HuH-7 (cell line): Measurements from ENCODE around the gene SDF2L1.
"Not testable (repeated sequence)": the region's sequence is repeated elsewhere in the genome, so short reads cannot be mapped to it uniquely, and the experiment has no call there.

Experiments
- DNase-seq: peaks from one replicate; pipeline ENCODE4 v3.0.0; 2011; ENCODE audit warnings: low spot score

SDF2L1 gene

GRCh38 chr22:21661991-21662390 lies 19.9 kb downstream of the SDF2L1 start:
- DNase-seq, result no peak

GRCh38 chr22:21663738-21664137 lies 21.6 kb downstream of the SDF2L1 start:
- DNase-seq, result no peak

- DNase-seq, result no peak
Observed at GRCh38 chr22:21665047-21665851, 23.1 kb downstream of the SDF2L1 start.

- no peak for DNase-seq
Observed at GRCh38 chr22:21666786-21667185, 24.7 kb downstream of the SDF2L1 start.

- no peak for DNase-seq
Observed at GRCh38 chr22:21669026-21669425, 26.9 kb downstream of the SDF2L1 start.

- DNase-seq, result no peak
Observed at GRCh38 chr22:21672107-21672629, 30.1 kb downstream of the SDF2L1 start.

GRCh38 chr22:21673534-21674321 lies 31.6 kb downstream of the SDF2L1 start:
- no peak for DNase-seq

- DNase-seq, result no peak
Observed at GRCh38 chr22:21674638-21675245, 32.6 kb downstream of the SDF2L1 start.

- no peak for DNase-seq
Observed at GRCh38 chr22:21677606-21678443, 35.7 kb downstream of the SDF2L1 start.

- not testable (repeated sequence) for DNase-seq
Observed at GRCh38 chr22:21678842-21679241, 36.7 kb downstream of the SDF2L1 start.

- DNase-seq, result no peak
Observed at GRCh38 chr22:21679383-21679782, 37.3 kb downstream of the SDF2L1 start.

GRCh38 chr22:21680830-21681565 lies 38.9 kb downstream of the SDF2L1 start:
- DNase-seq, result no peak

GRCh38 chr22:21681566-21682370 lies 39.7 kb downstream of the SDF2L1 start:
- no peak for DNase-seq

- DNase-seq, result no peak
Observed at GRCh38 chr22:21682385-21683175, 40.5 kb downstream of the SDF2L1 start.

GRCh38 chr22:21683401-21683811 lies 41.3 kb downstream of the SDF2L1 start:
- no peak for DNase-seq

- no peak for DNase-seq
Observed at GRCh38 chr22:21684492-21685163, 42.5 kb downstream of the SDF2L1 start.

GRCh38 chr22:21685164-21685513 lies 43.0 kb downstream of the SDF2L1 start:
- no peak for DNase-seq

- DNase-seq, result no peak
Observed at GRCh38 chr22:21686193-21686608, 44.1 kb downstream of the SDF2L1 start.
